Measurements from ENCODE around the gene SEPTIN10. TPM values are rescaled to one million over a fixed set of nuclear protein-coding genes. Genes with fewer than 3 reads are reported as not detected.

Gene SEPTIN10
- total and polyA plus RNA-seq, 2 experiments from 2014 or later: 52.3 to 85.1 TPM

- no peak for TF ChIP-seq ZNF462 (CRISPR knock-in tag; IDR thresholded peaks at IDR 0.05)
Measured at GRCh38 chr2:109533823-109534222, 79.9 kb downstream of the SEPTIN10 start (continued).

GRCh38 chr2:109532728-109533076, 81.1 kb downstream of the SEPTIN10 start:
- ATAC-seq: no peak
- peaks cover 17% of the 10 kb centered on the region for H3K9me3 Mint-ChIP-seq
- H3K36me3 ChIP-seq (ENCODE audit: insufficient read depth): no peaks in the 10 kb centered on the region
- H3K27ac ChIP-seq (ENCODE audit: low read depth): no peak overlapping the region
- peaks cover 4% of the 10 kb centered on the region for H3K27me3 Mint-ChIP-seq (ENCODE audit: insufficient read depth, low read depth, poor library complexity)
- peaks cover 5% of the 10 kb centered on the region; the same call in 1 of the 3 replicates for H3K4me1 Mint-ChIP-seq
- no peak overlapping the region for H3K4me2 ChIP-seq
- H3K36me3 Mint-ChIP-seq (ENCODE audit: low read depth): peaks cover 7% of the 10 kb centered on the region
- H2AFZ ChIP-seq: no peak overlapping the region
- no peak overlapping the region for H3K4me3 Mint-ChIP-seq
- no peak overlapping the region for H3K4me3 ChIP-seq
- no peak overlapping the region for H3K27ac Mint-ChIP-seq
- H3K79me2 ChIP-seq (replicated peaks; ENCODE audit: insufficient read depth): no peaks in the 10 kb centered on the region
- no peak for DNase-seq (ENCODE audit: low spot score)
- no peaks in the 10 kb centered on the region for H3K27me3 ChIP-seq (ENCODE audit: insufficient read depth)
- no peaks in the 10 kb centered on the region for H3K9me2 ChIP-seq (ENCODE audit: insufficient read depth)
- no peaks in the 10 kb centered on the region for H3K4me1 ChIP-seq (ENCODE audit: insufficient read depth)
- no peaks in the 10 kb centered on the region for H4K20me1 ChIP-seq (replicated peaks; ENCODE audit: insufficient read depth)
- H3F3A ChIP-seq (replicated peaks; ENCODE audit: low read depth): no peaks in the 10 kb centered on the region
- TF ChIP-seq JUNB (IDR thresholded peaks at IDR 0.05; ENCODE audit: unreplicated experiment): no peak
- no peak for TF ChIP-seq POLR2AphosphoS5 (IDR thresholded peaks at IDR 0.05; ENCODE audit: low read depth)
- no peak for TF ChIP-seq STAT1 (IDR thresholded peaks at IDR 0.05; ENCODE audit: unreplicated experiment)
- TF ChIP-seq ZNF114 (CRISPR knock-in tag; IDR thresholded peaks at IDR 0.05): no peak
- TF ChIP-seq CTCF (conservative IDR thresholded peaks at IDR 0.05; ENCODE audit: low read depth in 2 of 2): no peak
- TF ChIP-seq ETS1 (IDR thresholded peaks at IDR 0.05): no peak
- TF ChIP-seq CREB1 (CRISPR knock-in tag; IDR thresholded peaks at IDR 0.05; ENCODE audit: low read depth): no peak
- TF ChIP-seq ZNF331 (CRISPR knock-in tag; IDR thresholded peaks at IDR 0.05; ENCODE audit: low read depth): no peak
- no peak for TF ChIP-seq EZH2 (IDR thresholded peaks at IDR 0.05; ENCODE audit: low read depth, unreplicated experiment)
